Endometrium (tissue), 2 donors: ENCODE measurements around the gene APOBEC3H.

Experiments used
- FAIRE-seq: peaks from 2 replicates; lab custom pipeline; 2012; peaks lifted over from hg19 to GRCh38; lab: Jason Lieb, UNC
- donor health status: control.
- donor health status: control.

The APOBEC3H gene

GRCh38 chr22:39081598-39081997 is 15.4 kb upstream of the APOBEC3H start:
- FAIRE-seq: no peak

- no peak for FAIRE-seq
Observed at GRCh38 chr22:39083212-39084165, 13.6 kb upstream of the APOBEC3H start.

- no peak for FAIRE-seq
Observed at GRCh38 chr22:39084666-39085065, 12.4 kb upstream of the APOBEC3H start.

GRCh38 chr22:39087098-39087497 is 9.9 kb upstream of the APOBEC3H start:
- no peak for FAIRE-seq

GRCh38 chr22:39087881-39088684 is 9.0 kb upstream of the APOBEC3H start:
- FAIRE-seq: no peak

- FAIRE-seq: no peak
Observed at GRCh38 chr22:39088685-39089032, 8.4 kb upstream of the APOBEC3H start.

GRCh38 chr22:39089928-39090327 is 7.1 kb upstream of the APOBEC3H start:
- FAIRE-seq: no peak

- no peak for FAIRE-seq
Observed at GRCh38 chr22:39090426-39091064, 6.5 kb upstream of the APOBEC3H start.

GRCh38 chr22:39091126-39092081 is 5.6 kb upstream of the APOBEC3H start:
- no peak for FAIRE-seq

- no peak for FAIRE-seq
Observed at GRCh38 chr22:39092111-39092862, 4.8 kb upstream of the APOBEC3H start.

- no peak for FAIRE-seq
Observed at GRCh38 chr22:39094717-39095389, 2.2 kb upstream of the APOBEC3H start.

GRCh38 chr22:39095971-39096370 is 1.1 kb upstream of the APOBEC3H start:
- no peak for FAIRE-seq

GRCh38 chr22:39098026-39098425 is 982 bp downstream of the APOBEC3H start:
- no peak for FAIRE-seq

- FAIRE-seq: no peak
Observed at GRCh38 chr22:39098576-39098975, 1.5 kb downstream of the APOBEC3H start.

- no peak for FAIRE-seq
Observed at GRCh38 chr22:39101226-39101625, 4.2 kb downstream of the APOBEC3H start.

- no peak for FAIRE-seq
Observed at GRCh38 chr22:39103431-39103830, 6.4 kb downstream of the APOBEC3H start.

- FAIRE-seq: no peak
Observed at GRCh38 chr22:39106326-39106725, 9.3 kb downstream of the APOBEC3H start.

- no peak for FAIRE-seq
Observed at GRCh38 chr22:39108487-39108886, 11.4 kb downstream of the APOBEC3H start.

- FAIRE-seq: no peak
Observed at GRCh38 chr22:39109361-39109760, 12.3 kb downstream of the APOBEC3H start.
